Ureter (tissue), 1 donor: ENCODE data around the gene EMP1. TPM values are rescaled to one million over a fixed set of nuclear protein-coding genes. Genes with fewer than 3 reads are reported as not detected.
A peak's percentile ranks its signal among the peaks of the same experiment; 100 is the strongest.

Source experiments
- DNase-seq: peaks from one replicate; pipeline ENCODE4 v3.0.0-alpha.2; 2020; ENCODE audit warnings: low spot score
- total RNA-seq: library from RNA; stranded (reverse); gene quantifications from one replicate; pipeline ENCODE4 v1.2.4, GENCODE V29; 2023
- donor health status: DM: yes; HTN: yes; CAD: no.

EMP1 gene
- total RNA-seq, 1 donor from 2014 or later, result 193 TPM

- no peak for DNase-seq
Measured at GRCh38 chr12:13197526-13198143, 1.1 kb downstream of the EMP1 start.

DNA sequence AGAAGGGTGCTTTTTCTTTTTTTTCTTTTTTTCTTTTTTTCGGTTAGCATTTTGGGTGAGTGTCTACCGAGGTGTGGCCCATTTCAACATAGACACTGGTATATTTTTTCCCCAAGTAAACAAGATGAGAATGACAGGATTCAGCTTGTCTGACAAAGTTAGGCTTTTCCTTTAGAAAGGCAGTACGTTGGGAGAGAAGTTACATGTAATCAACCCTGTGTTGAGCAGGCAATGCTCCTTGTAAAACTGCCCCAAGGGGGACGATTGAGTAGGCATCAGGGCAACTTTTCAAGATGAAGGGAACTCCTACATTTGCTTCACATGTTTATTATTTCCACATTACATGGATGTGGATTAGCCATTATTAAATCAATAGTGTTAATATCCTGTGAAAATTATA is 1.7 kb downstream of the EMP1 start:
- DNase-seq, result no peak

DNA sequence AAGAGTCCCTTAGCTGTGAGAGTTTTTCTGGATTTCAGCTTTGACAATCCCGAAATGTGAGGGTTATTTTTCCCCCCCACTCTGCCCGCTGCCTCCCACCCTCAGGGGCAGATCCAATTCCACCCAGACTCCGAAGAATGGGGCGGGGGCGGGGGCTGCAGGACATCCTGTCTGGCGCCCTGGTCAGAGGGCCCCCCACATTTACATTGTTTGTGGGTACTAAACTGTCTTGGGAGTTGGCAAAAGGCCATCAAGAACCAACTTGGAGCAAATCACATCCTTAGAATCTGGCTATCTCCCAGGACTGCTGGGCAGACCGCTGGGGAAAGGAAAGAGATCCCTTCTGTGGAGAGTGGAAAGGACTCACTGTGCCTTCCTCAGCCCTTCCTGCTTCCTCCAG is 2.4 kb downstream of the EMP1 start:
- no peak for DNase-seq

GRCh38 chr12:13199592-13199991 is 3.1 kb downstream of the EMP1 start:
- DNase-seq, result no peak

DNA sequence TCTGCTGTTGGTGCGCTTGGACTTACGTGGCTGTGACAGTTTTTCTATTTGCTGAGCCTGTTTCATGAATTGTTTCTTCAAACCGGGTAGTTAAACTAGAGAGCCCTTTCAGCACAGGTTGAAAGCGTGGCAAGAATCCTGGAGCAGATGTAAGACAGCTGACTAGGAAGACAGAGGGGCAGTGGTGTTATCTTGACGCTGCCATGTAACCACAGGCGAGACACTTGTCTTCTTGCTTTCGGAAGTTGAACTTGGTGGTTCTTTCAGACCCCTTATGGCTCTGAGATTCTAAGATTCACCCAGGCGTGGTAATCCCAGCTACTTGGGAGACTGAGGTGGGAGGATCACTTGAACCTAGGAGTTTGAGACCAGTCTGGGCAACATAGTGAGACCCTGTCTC is 4.3 kb downstream of the EMP1 start:
- no peak for DNase-seq

GRCh38 chr12:13203034-13203922 is 6.8 kb downstream of the EMP1 start:
- peak; percentile 53 for DNase-seq

DNA sequence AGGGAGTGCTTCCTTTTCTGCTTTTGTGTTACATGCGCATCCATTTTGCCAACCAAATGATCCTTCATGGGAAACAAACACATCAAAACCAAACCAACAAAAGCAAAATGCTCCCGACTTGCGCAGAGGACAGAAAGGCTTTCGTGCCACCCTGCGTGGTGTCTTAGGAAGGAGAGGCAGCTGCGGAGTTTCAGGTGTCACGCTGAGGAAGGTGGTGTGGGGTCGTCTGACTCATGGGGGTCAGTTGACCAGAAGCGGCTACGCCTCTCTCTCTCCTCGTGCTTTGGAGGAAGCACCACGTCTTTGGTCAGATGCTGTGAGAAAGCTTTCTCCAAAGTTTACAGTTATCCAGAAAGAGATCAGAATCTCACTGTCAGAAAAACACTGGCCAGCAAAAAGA is 7.9 kb downstream of the EMP1 start:
- no peak for DNase-seq

DNA sequence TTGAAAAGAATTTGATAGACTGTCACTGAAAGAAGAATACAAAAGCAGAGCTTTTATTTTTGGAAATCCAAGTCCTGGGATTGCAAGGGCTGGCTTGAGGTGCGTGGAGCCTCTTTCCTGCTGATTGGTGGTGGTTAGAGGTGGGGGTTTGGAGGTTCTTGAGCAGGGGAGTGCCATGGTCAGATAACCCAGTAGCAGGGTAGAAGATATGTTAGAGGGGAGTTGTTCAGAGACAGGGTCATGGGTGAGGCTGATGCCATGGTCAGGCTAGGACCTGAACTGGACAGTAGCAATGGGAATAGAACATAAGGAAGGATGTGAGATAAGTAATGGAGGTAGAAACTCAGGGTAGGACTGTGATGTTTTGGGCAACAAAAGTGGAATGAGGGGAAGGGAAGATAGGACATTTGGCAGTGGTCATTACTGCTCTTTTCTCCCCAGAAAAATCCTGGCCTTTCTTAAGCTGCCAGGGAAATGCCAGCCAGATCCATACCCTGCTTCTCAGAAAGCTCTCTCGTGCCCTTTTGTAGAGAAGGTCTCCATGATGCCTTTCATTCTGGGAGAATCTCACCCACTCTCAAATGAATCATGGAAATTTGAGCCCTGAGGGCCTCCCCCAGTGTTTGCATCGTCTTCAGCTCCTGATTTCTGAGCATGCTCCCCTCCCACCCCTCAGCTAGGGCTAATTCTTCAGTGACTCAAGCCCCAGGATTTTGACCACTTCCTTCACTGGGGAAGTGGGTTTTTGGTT is 9.5 kb downstream of the EMP1 start:
- no peak for DNase-seq

DNA sequence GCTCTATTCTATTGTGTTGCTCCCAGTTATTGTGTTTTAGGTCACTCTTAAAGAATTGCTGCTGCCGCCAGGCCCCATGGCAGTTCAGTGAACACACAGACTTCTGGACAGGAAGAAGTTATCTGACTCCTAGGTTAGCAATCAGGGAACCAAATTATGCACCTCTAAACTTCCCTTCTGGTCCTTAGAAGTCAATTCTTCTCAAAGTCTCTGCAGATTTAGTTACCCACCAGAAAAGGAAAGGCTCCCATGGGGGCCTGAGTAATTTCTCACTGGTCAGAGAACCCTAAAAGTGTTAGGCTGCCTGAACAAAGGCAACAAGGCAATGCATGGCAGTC is 10.0 kb downstream of the EMP1 start:
- DNase-seq, result no peak

- DNase-seq, result no peak
Measured at GRCh38 chr12:13208533-13209435, 12.3 kb downstream of the EMP1 start.

DNA sequence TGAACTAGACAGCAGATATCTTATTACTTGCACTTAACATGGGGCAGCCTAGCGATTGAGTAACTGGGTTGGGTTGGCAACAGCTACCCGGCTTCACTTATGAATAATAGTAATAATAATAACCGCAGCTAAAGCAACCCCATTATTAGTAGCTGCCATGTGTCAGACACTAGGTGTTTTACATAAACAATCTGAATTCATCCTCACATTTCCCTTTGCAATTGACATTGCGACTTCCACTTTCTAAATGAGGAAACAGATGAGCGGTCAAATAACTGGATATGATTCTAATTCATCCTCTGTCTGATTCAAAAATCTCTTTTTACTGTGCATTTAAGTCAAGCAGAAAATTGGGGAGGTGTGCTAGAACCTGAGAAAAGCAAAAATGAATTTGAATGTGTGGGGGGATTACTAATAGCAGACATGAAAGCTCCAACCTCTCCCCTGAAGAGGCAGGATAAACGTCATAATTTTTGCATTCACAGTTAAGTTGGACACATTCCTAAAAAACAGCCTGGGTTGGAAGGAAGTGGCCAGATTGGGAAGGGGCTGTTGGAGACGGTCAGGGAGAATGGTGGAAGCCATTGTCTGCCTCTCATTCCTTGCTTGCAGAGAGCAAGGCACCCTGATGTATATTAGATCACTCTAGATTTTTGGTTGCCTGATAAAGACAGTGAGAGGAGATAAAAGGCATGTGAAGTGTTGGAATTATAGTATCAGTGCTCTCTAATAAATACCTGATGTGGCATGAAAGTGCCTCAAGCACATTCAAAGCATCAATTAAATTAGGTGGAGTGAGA is 13.1 kb downstream of the EMP1 start:
- no peak for DNase-seq

- DNase-seq, result no peak
Measured at GRCh38 chr12:13210236-13211190, 14.0 kb downstream of the EMP1 start.

- no peak for DNase-seq
Measured at GRCh38 chr12:13211191-13211858, 14.8 kb downstream of the EMP1 start.

DNA sequence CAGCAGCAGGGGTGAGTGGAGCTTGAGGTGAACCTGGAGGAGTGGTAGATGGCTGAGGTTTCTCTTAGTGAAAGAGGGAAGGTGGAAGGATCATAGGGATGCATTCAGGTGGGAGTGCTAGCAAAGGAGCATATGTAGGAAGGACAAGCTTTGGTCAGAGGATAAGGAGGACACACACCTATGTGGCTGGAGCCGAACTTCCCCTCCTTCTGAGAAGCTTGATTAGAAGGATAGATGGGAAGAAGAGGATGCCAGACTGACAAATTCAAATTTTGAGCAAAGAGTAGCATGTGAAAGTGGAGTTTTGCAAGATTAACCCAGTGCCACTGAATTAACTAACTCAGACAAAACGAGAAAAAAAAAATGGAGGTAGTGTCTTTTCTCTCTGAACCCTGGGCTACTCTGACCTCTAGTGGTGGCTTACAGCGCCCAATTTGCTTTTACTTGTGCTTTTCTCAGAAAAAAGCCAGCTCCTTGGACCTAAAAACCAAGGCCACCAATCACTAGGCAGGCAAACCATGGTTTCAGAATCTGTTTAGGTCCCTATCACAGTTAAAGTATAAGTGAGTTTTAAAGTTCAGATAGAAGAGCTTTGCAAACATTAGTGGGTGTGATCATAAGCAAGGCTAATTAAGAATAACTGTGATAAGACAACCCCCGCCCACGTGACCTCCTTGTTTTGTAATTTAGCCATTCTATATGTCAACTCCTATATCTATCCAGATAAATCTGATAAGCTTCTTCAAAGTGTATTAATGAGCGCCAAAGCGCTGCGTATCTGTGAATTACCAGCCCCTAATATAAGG is 15.5 kb downstream of the EMP1 start:
- DNase-seq, result peak; percentile 68

DNA sequence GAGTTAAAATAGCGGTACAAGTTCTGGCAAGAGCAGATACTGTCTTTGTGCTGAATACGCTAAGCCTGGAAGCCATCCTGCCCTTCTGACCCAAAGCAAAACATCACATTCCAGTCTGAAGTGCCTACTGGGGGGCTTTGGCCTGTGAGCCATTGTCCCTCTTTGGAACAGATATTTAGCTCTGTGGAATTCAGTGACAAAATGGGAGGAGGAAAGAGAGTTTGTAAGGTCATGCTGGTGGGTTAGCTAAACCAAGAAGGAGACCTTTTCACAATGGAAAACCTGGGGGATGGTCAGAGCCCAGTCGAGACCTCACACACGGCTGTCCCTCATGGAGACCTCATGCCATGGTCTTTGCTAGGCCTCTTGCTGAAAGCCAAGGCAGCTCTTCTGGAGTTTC is 18.5 kb downstream of the EMP1 start:
- DNase-seq, result no peak

DNA sequence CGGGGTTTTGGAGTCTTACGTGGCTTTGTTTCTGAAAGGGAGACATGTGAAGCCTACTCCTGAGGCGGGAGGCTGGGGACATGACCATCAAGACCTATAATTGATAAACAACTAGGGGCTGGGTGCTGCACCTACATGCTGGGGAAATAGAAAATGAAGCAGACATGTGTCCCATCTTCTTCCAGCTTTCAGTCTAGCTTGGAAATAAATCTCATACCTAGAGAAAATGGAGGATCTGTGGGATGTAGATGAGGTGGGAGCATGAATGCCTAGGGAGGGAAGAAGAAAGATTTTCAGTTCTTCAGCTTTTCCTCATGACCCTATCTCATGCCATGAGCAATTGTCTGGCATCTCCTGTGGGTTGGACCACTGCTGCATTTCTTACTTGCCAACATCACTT is 22.1 kb downstream of the EMP1 start:
- no peak for DNase-seq

- DNase-seq, result no peak
Measured at GRCh38 chr12:13219320-13219719, 22.8 kb downstream of the EMP1 start.

DNA sequence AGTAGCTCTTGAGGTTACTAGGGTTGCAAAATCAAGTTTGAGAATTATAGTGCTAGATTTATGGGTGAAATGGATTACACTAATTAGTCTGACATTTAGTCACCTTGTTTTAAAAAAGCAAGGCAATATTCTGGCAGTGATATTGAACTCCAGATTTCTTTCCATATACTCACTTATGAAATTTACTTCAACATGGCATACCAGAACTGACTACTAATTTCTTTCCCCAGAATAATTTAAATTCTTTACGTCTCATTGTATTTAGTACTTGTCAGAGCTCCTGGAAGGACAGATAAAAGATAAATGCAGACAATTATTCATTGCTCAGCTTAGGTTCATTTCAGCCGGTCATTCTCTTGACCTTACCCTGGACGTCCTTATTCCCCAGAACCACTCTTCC is 24.3 kb downstream of the EMP1 start:
- no peak for DNase-seq
